Femur (tissue), 1 donor: ENCODE data around the gene RNF26.

Experiments used
- DNase-seq: peaks from one replicate; pipeline ENCODE4 v3.0.0-alpha.2; 2017

The RNF26 gene

GRCh38 chr11:119334174-119334930 is at the start of gene RNF26:
RNF26 (plus strand) TSS chr11:119334527; CDS start chr11:119335123, 596 bp downstream.
- peak; percentile 98 for DNase-seq

GRCh38 chr11:119285431-119285830 is 48.9 kb upstream of the RNF26 start:
- no peak for DNase-seq

- no peak for DNase-seq
Measured at GRCh38 chr11:119288219-119288618, 46.1 kb upstream of the RNF26 start.

GRCh38 chr11:119290894-119291497 is 43.3 kb upstream of the RNF26 start:
- DNase-seq = no peak

- DNase-seq = no peak
Measured at GRCh38 chr11:119293461-119293860, 40.9 kb upstream of the RNF26 start.

- DNase-seq = no peak
Measured at GRCh38 chr11:119295178-119295577, 39.1 kb upstream of the RNF26 start.

- no peak for DNase-seq
Measured at GRCh38 chr11:119297938-119298337, 36.4 kb upstream of the RNF26 start.

- DNase-seq = peak; percentile 83
Measured at GRCh38 chr11:119298726-119299125, 35.6 kb upstream of the RNF26 start.

GRCh38 chr11:119299416-119299815 is 34.9 kb upstream of the RNF26 start:
- no peak for DNase-seq

GRCh38 chr11:119300198-119300964 is 33.9 kb upstream of the RNF26 start:
- no peak for DNase-seq

GRCh38 chr11:119303227-119303718 is 31.1 kb upstream of the RNF26 start:
- no peak for DNase-seq

GRCh38 chr11:119305556-119306372 is 28.6 kb upstream of the RNF26 start:
- DNase-seq = no peak

GRCh38 chr11:119306373-119306890 is 27.9 kb upstream of the RNF26 start:
- no peak for DNase-seq

- no peak for DNase-seq
Measured at GRCh38 chr11:119307219-119307618, 27.1 kb upstream of the RNF26 start.

- no peak for DNase-seq
Measured at GRCh38 chr11:119307974-119308373, 26.4 kb upstream of the RNF26 start.

GRCh38 chr11:119309411-119309810 is 24.9 kb upstream of the RNF26 start:
- DNase-seq = no peak

- no peak for DNase-seq
Measured at GRCh38 chr11:119309953-119310681, 24.2 kb upstream of the RNF26 start.

GRCh38 chr11:119310682-119311052 is 23.7 kb upstream of the RNF26 start:
- no peak for DNase-seq

- no peak for DNase-seq
Measured at GRCh38 chr11:119314726-119315125, 19.6 kb upstream of the RNF26 start.

- DNase-seq = peak; percentile 82
Measured at GRCh38 chr11:119315131-119316015, 19.0 kb upstream of the RNF26 start.
